Mucosa of descending colon (tissue), 3 donors: ENCODE results near the gene BCAT1. TPM values are rescaled to one million over a fixed set of nuclear protein-coding genes. Genes with fewer than 3 reads are reported as not detected.
"Not testable (repeated sequence)": the region's sequence is repeated elsewhere in the genome, so short reads cannot be mapped to it uniquely, and the experiment has no call there.

Experiments used
- ATAC-seq: fragments of 200-7000 bp; cut with Tn5 transposase; one replicate; pipeline ENCODE4 v1.9.1; 2020; ENCODE audit warnings: mild to moderate bottlenecking, moderate library complexity
- DNase-seq, 3 donors: peaks; one replicate each; pipeline ENCODE4 v3.0.0-alpha.2; 2020
- H3K36me3 ChIP-seq: fragments of 200-600 bp; one replicate; pipeline ENCODE4 v1.8.0; 2021; ENCODE audit warnings: low read depth, mild to moderate bottlenecking
- H3K4me1 ChIP-seq: fragments of 200-600 bp; one replicate; pipeline ENCODE4 v1.8.0; 2021; ENCODE audit warnings: low read depth, mild to moderate bottlenecking
- H3K4me3 ChIP-seq: fragments of 200-600 bp; one replicate; pipeline ENCODE4 v1.8.0; 2021; ENCODE audit warnings: mild to moderate bottlenecking
- H3K9me3 ChIP-seq: fragments of 200-600 bp; one replicate; pipeline ENCODE4 v1.8.0; 2021; ENCODE audit warnings: mild to moderate bottlenecking
- intact Hi-C, 2 donors: fragments of 100-400 bp; cut with DNase I in 1 of 2; cut with micrococcal nuclease in 1 of 2; formaldehyde crosslinking; loops; one replicate each; pipeline versions ENCODE4 v1.11.0 to v1.11.1; 2022; cut with DNase I, micrococcal nuclease
- total RNA-seq, 3 donors: library from RNA; stranded (reverse); fragmentation: NEBNext Ultra II Directional in 2 of 3; extraction: Animal tissue kit (Norgen Biotek cat#: 25700) in 2 of 3; gene quantifications; one replicate each; pipeline versions ENCODE4 v1.2.1 to v1.2.4, GENCODE V29; 2021 to 2023
- TF ChIP-seq, protein P1 (sequence below): fragments of 200-600 bp; IDR thresholded peaks from one replicate; pipeline ENCODE4 v1.8.0; 2022; ENCODE audit warnings: antibody characterized with exemption, mild to moderate bottlenecking
- donor health status: DM: no; HTN: no; CAD: no; lungs with moderate emphysema.
- donor health status: DM: no; HTN: no; CAD: no.
- donor health status: DM: no; HTN: yes; CAD: no.

Gene BCAT1
- total RNA-seq, 3 donors from 2014 or later = 5.3 to 19.7 (median 11.1) TPM

- Histone ChIP-seq H3K4me3 (no peak overlapping the region), H3K36me3 (no peaks in the 10 kb centered on the region), H3K4me1 (no peaks in the 10 kb centered on the region), H3K9me3 (no peaks in the 10 kb centered on the region)
- TF ChIP-seq, protein P1, sequence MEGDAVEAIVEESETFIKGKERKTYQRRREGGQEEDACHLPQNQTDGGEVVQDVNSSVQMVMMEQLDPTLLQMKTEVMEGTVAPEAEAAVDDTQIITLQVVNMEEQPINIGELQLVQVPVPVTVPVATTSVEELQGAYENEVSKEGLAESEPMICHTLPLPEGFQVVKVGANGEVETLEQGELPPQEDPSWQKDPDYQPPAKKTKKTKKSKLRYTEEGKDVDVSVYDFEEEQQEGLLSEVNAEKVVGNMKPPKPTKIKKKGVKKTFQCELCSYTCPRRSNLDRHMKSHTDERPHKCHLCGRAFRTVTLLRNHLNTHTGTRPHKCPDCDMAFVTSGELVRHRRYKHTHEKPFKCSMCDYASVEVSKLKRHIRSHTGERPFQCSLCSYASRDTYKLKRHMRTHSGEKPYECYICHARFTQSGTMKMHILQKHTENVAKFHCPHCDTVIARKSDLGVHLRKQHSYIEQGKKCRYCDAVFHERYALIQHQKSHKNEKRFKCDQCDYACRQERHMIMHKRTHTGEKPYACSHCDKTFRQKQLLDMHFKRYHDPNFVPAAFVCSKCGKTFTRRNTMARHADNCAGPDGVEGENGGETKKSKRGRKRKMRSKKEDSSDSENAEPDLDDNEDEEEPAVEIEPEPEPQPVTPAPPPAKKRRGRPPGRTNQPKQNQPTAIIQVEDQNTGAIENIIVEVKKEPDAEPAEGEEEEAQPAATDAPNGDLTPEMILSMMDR = no peak
- ATAC-seq (no peak), DNase-seq (no peak)
- intact Hi-C loops = no loop called here
Measured at GRCh38 chr12:24881227-24881626, 67.7 kb downstream of the BCAT1 start.

DNA sequence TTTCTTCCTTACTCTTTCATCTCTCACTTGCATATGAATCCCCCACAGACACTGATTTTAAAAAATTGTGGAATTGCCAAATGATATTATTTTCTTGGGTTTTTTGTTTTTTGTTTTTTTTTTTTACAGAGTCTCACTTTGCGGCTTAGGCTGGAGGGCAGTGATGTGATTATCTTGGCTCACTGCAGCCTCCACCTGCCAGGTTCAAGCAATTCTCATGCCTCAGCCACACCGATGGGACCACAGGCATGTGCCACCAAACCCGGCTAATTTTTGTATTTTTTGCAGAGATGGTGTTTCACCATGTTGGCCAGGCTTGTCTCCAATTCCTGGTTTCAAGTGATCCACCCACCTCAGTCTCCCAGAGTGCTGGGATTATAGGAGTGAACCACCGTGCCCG lies 68.2 kb downstream of the BCAT1 start:
- TF ChIP-seq, protein P1 = no peak
- H3K36me3 ChIP-seq = no peaks in the 10 kb centered on the region
- H3K4me1 ChIP-seq = no peaks in the 10 kb centered on the region
- DNase-seq = no peak
- no peak overlapping the region for H3K4me3 ChIP-seq
- intact Hi-C loops = no loop called here
- no peaks in the 10 kb centered on the region for H3K9me3 ChIP-seq
- ATAC-seq = no peak

- no peaks in the 10 kb centered on the region for H3K9me3 ChIP-seq
- ATAC-seq (no peak), DNase-seq (no peak)
- H3K4me1 ChIP-seq = no peaks in the 10 kb centered on the region
- intact Hi-C loops = no loop called here
- TF ChIP-seq, protein P1 = no peak
- H3K4me3 ChIP-seq = no peak overlapping the region
- H3K36me3 ChIP-seq = no peaks in the 10 kb centered on the region
Measured at GRCh38 chr12:24879644-24880043, 69.3 kb downstream of the BCAT1 start.

GRCh38 chr12:24875014-24875413 lies 73.9 kb downstream of the BCAT1 start:
- intact Hi-C loops = no loop called here
- no peaks in the 10 kb centered on the region for H3K9me3 ChIP-seq
- H3K4me1 ChIP-seq = no peaks in the 10 kb centered on the region
- H3K4me3 ChIP-seq = no peak overlapping the region
- H3K36me3 ChIP-seq = no peaks in the 10 kb centered on the region
- no peak for ATAC-seq
- TF ChIP-seq, protein P1 = no peak
- no peak for DNase-seq

- Histone ChIP-seq H3K4me1 (no peaks in the 10 kb centered on the region), H3K36me3 (no peaks in the 10 kb centered on the region), H3K4me3 (no peak overlapping the region), H3K9me3 (no peaks in the 10 kb centered on the region)
- ATAC-seq (no peak), DNase-seq (no peak)
- TF ChIP-seq, protein P1 = no peak
- intact Hi-C loops = no loop called here
Measured at GRCh38 chr12:24872211-24872610, 76.7 kb downstream of the BCAT1 start.

DNA sequence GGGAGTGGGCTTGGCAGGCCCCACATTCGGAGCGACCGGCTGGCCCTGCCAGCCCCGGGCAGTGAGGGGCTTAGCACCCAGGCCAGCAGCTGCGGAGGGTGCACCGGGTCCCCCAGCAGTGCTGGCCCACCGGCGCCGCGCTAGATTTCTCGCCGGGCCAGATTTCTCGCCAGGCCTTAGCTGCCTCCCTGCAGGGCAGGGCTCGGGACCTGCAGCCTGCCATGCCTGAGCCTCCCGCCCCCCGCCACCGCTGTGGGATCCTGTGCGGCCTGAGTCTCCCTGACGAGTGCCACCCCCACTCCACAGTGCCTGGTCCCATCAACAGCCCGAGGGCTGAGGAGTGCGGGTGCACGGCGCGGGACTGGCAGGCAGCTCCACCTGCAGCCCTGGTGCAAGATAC lies 82.8 kb downstream of the BCAT1 start:
- H3K4me1 ChIP-seq, H3K4me3 ChIP-seq, H3K36me3 ChIP-seq, DNase-seq, ATAC-seq, H3K9me3 ChIP-seq, intact Hi-C loops: not testable (repeated sequence)
